K562 (cell line): ENCODE results near the gene SND1. TPM values are rescaled to one million over a fixed set of nuclear protein-coding genes. Genes with fewer than 3 reads are reported as not detected.

ENCODE experiments used
- ATAC-seq: fragments of 200-7000 bp; cut with Tn5 transposase; 3 replicates; pipeline ENCODE4 v1.9.1; 2020; ENCODE audit warnings: moderate library complexity
- BruUV-seq: library from RNA; stranded (reverse); fragments of 400-500 nt; replicated peaks from 2 replicates; lab custom pipeline; 2021; lab: Mats Ljungman, UMichigan
- CTCF ChIA-PET: fragments of 300-600 bp; formaldehyde crosslinking; extraction: SDS; loops from one replicate; lab custom pipeline; 2021; ENCODE audit warnings: low intra/inter-chr PET ratio; lab: Yijun Ruan, JAX
- POLR2A ChIA-PET: fragments of 300-600, 350-650 bp; sonication (Branson Sonifier 250); formaldehyde crosslinking; extraction: SDS; loops from one replicate; lab custom pipeline; 2021; ENCODE audit warnings: antibody characterized with exemption, inconsistent platforms; lab: Yijun Ruan, JAX
- DNase-seq, 4 experiments: peaks; one replicate each; pipeline versions ENCODE4 v3.0.0 to v3.0.0-alpha.2; 2011 to 2018; ENCODE audit warnings: low spot score in 3 of 4, mixed read lengths in 3 of 4; ENCODE audit errors: extremely low read depth in 1 of 4
- FAIRE-seq: peaks from 2 replicates; lab custom pipeline; 2011; peaks lifted over from hg19 to GRCh38; lab: Jason Lieb, UNC
- H2AFZ ChIP-seq: 2 replicates; pipeline ENCODE4 v1.6.0; 2011; ENCODE audit warnings: low read depth, low read length, control low read depth, inconsistent platforms
- H3K27ac ChIP-seq: fragments of 200-600 bp; 3 replicates; pipeline ENCODE4 v1.8.0; 2011; ENCODE audit warnings: low read depth, mild to moderate bottlenecking, control low read depth, inconsistent platforms, low read length, moderate library complexity, mixed read lengths; ENCODE audit errors: extremely low read depth
- H3K27me3 ChIP-seq, 2 experiments: fragments of 300-600 bp in 1 of 2; 2 replicates in 1 of 2; 3 replicates in 1 of 2; pipeline versions ENCODE4 v1.6.0 to v1.8.0; 2011; ENCODE audit warnings: inconsistent platforms in 2 of 2, low read length in 2 of 2, mild to moderate bottlenecking in 1 of 2, mixed read lengths in 1 of 2, moderate library complexity in 1 of 2; ENCODE audit not compliant: control insufficient read depth in 2 of 2, insufficient read depth in 2 of 2
- H3K36me3 ChIP-seq: fragments of 300-600 bp; 3 replicates; pipeline ENCODE4 v1.8.0; 2011; ENCODE audit warnings: mild to moderate bottlenecking, low read length, inconsistent platforms; ENCODE audit not compliant: control insufficient read depth, insufficient read depth
- H3K4me1 ChIP-seq, 2 experiments: fragments of 200-600 bp in 1 of 2; replicated peaks in 1 of 2; 2 replicates in 1 of 2; 3 replicates in 1 of 2; pipeline versions ENCODE4 v1.5.1 to v1.8.0; 2011; ENCODE audit warnings: inconsistent platforms in 2 of 2, low read length in 2 of 2, mild to moderate bottlenecking in 1 of 2, mixed read lengths in 1 of 2, moderate library complexity in 1 of 2; ENCODE audit not compliant: control insufficient read depth in 2 of 2, insufficient read depth in 2 of 2
- H3K4me2 ChIP-seq: 2 replicates; pipeline ENCODE4 v1.6.1; 2011; ENCODE audit warnings: low read length, control low read depth, inconsistent platforms, mixed read lengths; ENCODE audit not compliant: insufficient read depth
- H3K4me3 ChIP-seq: fragments of 200-600 bp; sonication (generic), shearing (Covaris generic); 2 replicates; pipeline ENCODE4 v1.5.1; 2016; ENCODE audit warnings: control low read depth, inconsistent platforms
- H3K79me2 ChIP-seq: fragments of 200-600 bp; 3 replicates; pipeline ENCODE4 v1.8.0; 2011; ENCODE audit warnings: low read length, inconsistent platforms; ENCODE audit not compliant: control insufficient read depth, insufficient read depth
- H3K9ac ChIP-seq, 2 experiments: 2 replicates each; pipeline versions ENCODE4 v1.6.0 to v1.6.1; 2011; ENCODE audit warnings: low read depth in 2 of 2, low read length in 2 of 2, control low read depth in 1 of 2, inconsistent platforms in 1 of 2, mild to moderate bottlenecking in 1 of 2, mixed read lengths in 1 of 2; ENCODE audit not compliant: insufficient read depth in 1 of 2
- H3K9me1 ChIP-seq: one replicate; pipeline ENCODE4 v1.6.0; 2011; ENCODE audit warnings: inconsistent platforms, mild to moderate bottlenecking, low read length, moderate library complexity; ENCODE audit not compliant: control insufficient read depth, insufficient read depth
- H3K9me3 ChIP-seq: replicated peaks from 2 replicates; pipeline ENCODE4 v1.5.1; 2011; ENCODE audit warnings: low read depth, low read length, inconsistent platforms; ENCODE audit not compliant: control insufficient read depth, insufficient read depth
- H4K20me1 ChIP-seq: replicated peaks from 2 replicates; pipeline ENCODE4 v1.6.1; 2011; ENCODE audit warnings: low read length, inconsistent platforms, mixed read lengths; ENCODE audit not compliant: control insufficient read depth, insufficient read depth
- ADNP ChIP-seq: fragments of 200-800 bp; sonication (Bioruptor generic); IDR thresholded peaks from 2 replicates; pipeline ENCODE4 v1.6.1; 2016; ENCODE audit warnings: missing genetic modification characterization, missing compliant biosample characterization
- CBX8 ChIP-seq: fragments of 200-600 bp; sonication (generic); IDR thresholded peaks from 2 replicates; pipeline ENCODE4 v1.6.1; 2012; ENCODE audit warnings: borderline replicate concordance, mixed run types, low read depth, mild to moderate bottlenecking, moderate library complexity, mixed read lengths, low read length, control low read depth, inconsistent platforms; ENCODE audit not compliant: poor library complexity, severe bottlenecking; ENCODE audit errors: extremely low read depth
- DPF2 ChIP-seq: fragments of 450-650 bp; IDR thresholded peaks from 2 replicates; pipeline ENCODE4 v1.6.1; 2016
- EGR1 ChIP-seq: fragments of 450-650 bp; conservative IDR thresholded peaks from 2 replicates; pipeline ENCODE4 v1.6.1; 2017; ENCODE audit warnings: mild to moderate bottlenecking
- ETV5 ChIP-seq: sonication (generic); formaldehyde crosslinking; IDR thresholded peaks from 2 replicates; pipeline ENCODE4 v1.4.0; 2020; ENCODE audit warnings: low read depth, mild to moderate bottlenecking, missing genetic modification reagents
- FOSL1 ChIP-seq: fragments of 200-800 bp; sonication (Bioruptor generic); conservative IDR thresholded peaks from 2 replicates; pipeline ENCODE4 v1.6.1; 2016; ENCODE audit warnings: missing genetic modification characterization, missing compliant biosample characterization
- HMGN3 ChIP-seq: IDR thresholded peaks from 2 replicates; pipeline ENCODE4 v1.6.1; 2011; ENCODE audit warnings: borderline replicate concordance, low read depth, mild to moderate bottlenecking, mixed read lengths, low read length; ENCODE audit not compliant: insufficient read length; ENCODE audit errors: extremely low read depth
- JUND ChIP-seq, 2 experiments: IDR thresholded peaks; 2 replicates in 1 of 2; 3 replicates in 1 of 2; pipeline ENCODE4 v1.6.1; 2011; ENCODE audit warnings: borderline replicate concordance in 2 of 2, low read depth in 2 of 2, low read length in 2 of 2, improper control_type of control experiment in 1 of 2, missing biosample characterization in 1 of 2, missing genetic modification characterization in 1 of 2, missing genetic modification reagents in 1 of 2
- KDM1A ChIP-seq, 2 experiments: fragments of 450-650 bp; IDR thresholded peaks; 2 replicates each; pipeline ENCODE4 v1.6.1; 2016; ENCODE audit warnings: mild to moderate bottlenecking in 2 of 2
- NCOA1 ChIP-seq: fragments of 450-650 bp; IDR thresholded peaks from 2 replicates; pipeline ENCODE4 v1.6.1; 2016; ENCODE audit warnings: low read depth
- RFX1 ChIP-seq: fragments of 450-650 bp; IDR thresholded peaks from 2 replicates; pipeline ENCODE4 v1.6.1; 2016; ENCODE audit warnings: mild to moderate bottlenecking, moderate library complexity
- SMARCA4 ChIP-seq: fragments of 450-650 bp; IDR thresholded peaks from 2 replicates; pipeline ENCODE4 v1.6.1; 2016
- SMARCE1 ChIP-seq: fragments of 450-650 bp; IDR thresholded peaks from 2 replicates; pipeline ENCODE4 v1.7.1; 2016; ENCODE audit warnings: mild to moderate bottlenecking
- TBL1XR1 ChIP-seq, 2 experiments: IDR thresholded peaks; 2 replicates each; pipeline ENCODE4 v1.6.1; 2012; ENCODE audit warnings: improper control_type of control experiment in 2 of 2, low read length in 2 of 2, mild to moderate bottlenecking in 1 of 2
- ZNF384 ChIP-seq: IDR thresholded peaks from 2 replicates; pipeline ENCODE4 v1.6.1; 2012; ENCODE audit warnings: low read depth, low read length, improper control_type of control experiment
- WGBS: fragments of 100-300 bp; shearing (Covaris generic); methylation state at CpG from one replicate; pipeline ENCODE4 v1.1.6; 2016; ENCODE audit warnings: low coverage, mixed read lengths; ENCODE audit not compliant: insufficient coverage; ENCODE audit errors: missing lambda C conversion rate; 5-methylcytosine and 5-hydroxymethylcytosine counted together
- in situ Hi-C: fragments of 300-500 bp; cut with MboI; formaldehyde crosslinking; loops from 4 replicates; pipeline ENCODE4 v1.15.0; 2018; ENCODE audit warnings: inconsistent platforms, mixed read lengths
- intact Hi-C: fragments of 100-400 bp; cut with micrococcal nuclease; formaldehyde crosslinking; loops from 2 replicates; pipeline ENCODE4 v1.14.2; 2022
- polyA plus RNA-seq, 8 experiments: library from polyadenylated mRNA; depleted of rRNA in 4 of 8; stranded (reverse) in 5 of 8; unstranded in 3 of 8; fragments of >200 nt; fragmentation: Nextera tagmentation in 2 of 8; fragmentation: Illumina TruSeq in 1 of 8; extraction: Ambion mirVana in 2 of 8; extraction: Trizol in 1 of 8; gene quantifications; 2 replicates each; pipeline versions ENCODE4 v1.2.1 to v1.2.3, GENCODE V29; 2011 to 2014; ENCODE audit warnings: inconsistent platforms in 1 of 8, missing spikeins in 1 of 8
- total RNA-seq, 7 experiments: library from RNA; depleted of rRNA in 6 of 7; stranded (reverse); fragments of >200 nt in 6 of 7; fragmentation: Illumina TruSeq in 2 of 7; extraction: Trizol in 2 of 7; gene quantifications; 2 replicates each; pipeline versions ENCODE4 v1.2.1 to v1.2.3, GENCODE V29; 2011 to 2021; ENCODE audit warnings: low replicate concordance in 1 of 7
- TF ChIP-seq, protein P1 (sequence below): sonication (generic); formaldehyde crosslinking; IDR thresholded peaks from 2 replicates; pipeline ENCODE4 v1.8.1; 2023; ENCODE audit warnings: mild to moderate bottlenecking, missing genetic modification reagents, moderate library complexity
- TF ChIP-seq, protein P2 (sequence below): fragments of 200-800 bp; sonication (Bioruptor generic); IDR thresholded peaks from 2 replicates; pipeline ENCODE4 v1.6.1; 2017; ENCODE audit warnings: missing genetic modification characterization, missing compliant biosample characterization
- TF ChIP-seq, protein P3 (sequence below), 2 experiments: fragments of 450-650 bp in 1 of 2; sonication (generic) in 1 of 2; formaldehyde crosslinking in 1 of 2; IDR thresholded peaks in 1 of 2; conservative IDR thresholded peaks in 1 of 2; 2 replicates each; pipeline versions ENCODE4 v1.6.1 to v1.8.1; 2016 to 2023; ENCODE audit warnings: mild to moderate bottlenecking in 2 of 2, moderate library complexity in 2 of 2, inconsistent platforms in 1 of 2, missing genetic modification reagents in 1 of 2

Gene SND1
- total and polyA plus RNA-seq, 9 of the 15 experiments (the other 6 are each of a cell fraction or from before 2014, with no cell fraction given): 46.5 to 307 (median 191) TPM

DNA sequence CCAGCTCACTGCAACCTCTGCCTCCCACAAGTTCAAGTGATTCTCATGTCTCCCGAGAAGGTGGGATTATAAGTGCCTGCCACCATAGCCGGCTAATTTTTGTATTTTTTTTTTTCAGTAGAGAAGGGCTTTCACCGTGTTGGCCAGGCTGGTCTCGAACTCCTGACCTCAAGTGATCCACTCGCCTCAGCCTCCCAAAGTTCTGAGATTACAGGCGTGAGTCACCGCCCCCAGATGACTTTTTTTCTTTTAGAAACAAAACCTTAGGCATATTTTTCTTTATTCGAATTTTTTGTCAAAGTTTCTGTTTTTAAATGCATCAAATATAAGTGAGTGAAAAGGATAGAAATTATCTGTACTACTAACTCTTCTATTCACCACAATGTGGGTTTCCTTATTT, 266.1 kb downstream of the SND1 start:
- ChIA-PET POLR2A (interaction anchor here (1.3 to 2.9 kb wide), 2 partner anchors 11 to 21 kb away, joined by 3 to 10 read pairs; no protein-coding TSS in a partner anchor), CTCF (interaction anchor here (0.6 kb wide), 1 partner anchor 8 kb away, joined by 3 read pairs; no protein-coding TSS in a partner anchor)
- Histone ChIP-seq H3K4me3 (no peak overlapping the region), H3K4me1 (no peaks in the 10 kb centered on the region; a peak in 2 of 5 replicates), H3K9me1 (no peaks in the 10 kb centered on the region), H3K4me2 (no peak overlapping the region), H3K27me3 (no peaks in the 10 kb centered on the region), H2AFZ (no peak overlapping the region), H4K20me1 (peaks cover 4% of the 10 kb centered on the region; the same call in 1 of the 2 replicates), H3K9me3 (no peaks in the 10 kb centered on the region), H3K9ac (no peak overlapping the region), H3K79me2 (peaks cover 20% of the 10 kb centered on the region; the same call in 2 of the 3 replicates), H3K36me3 (peaks cover 18% of the 10 kb centered on the region; the same call in 2 of the 3 replicates), H3K27ac (no peak overlapping the region)
- ATAC-seq (no peak; the same call in 2 of the 3 replicates), DNase-seq (peak in 1 of 4 experiments; percentile 28), FAIRE-seq (peak; percentile 6)
- 33% methylated on average over 8 of the region's 8 CpGs for WGBS
- BruUV-seq: no TSS peak
- intact Hi-C loops (no loop called here), in situ Hi-C loops (no loop called here)
- TF ChIP-seq CBX8 (no peak), JUND (IDR thresholded peaks at IDR 0.05; ENCODE audit: borderline replicate concordance, low read depth, low read length) (peak; percentile 37; the same call in 1 of the 2 replicates), JUND (tag; IDR thresholded peaks at IDR 0.05; ENCODE audit: borderline replicate concordance, low read depth, low read length) (no peak), HMGN3 (no peak), SMARCE1 (peak; percentile 35; the same call in 1 of the 2 replicates), ADNP (tag) (peak; percentile 62; the same call in 1 of the 2 replicates), NCOA1 (0 out of 2 replicates have a peak, but pooled peaks have one; percentile 23), EGR1 (peak; percentile 50), RFX1 (no peak), FOSL1 (peak; percentile 61), KDM1A (IDR thresholded peaks at IDR 0.05) (0 out of 4 replicates have a peak, but pooled peaks of 1 of the 2 experiments have one; percentile 29), ZNF384 (0 out of 2 replicates have a peak, but pooled peaks have one; percentile 28), SMARCA4 (0 out of 2 replicates have a peak, but pooled peaks have one; percentile 34), TBL1XR1 (IDR thresholded peaks at IDR 0.05; ENCODE audit: low read length in 2 of 2) (no peak), DPF2 (peak; percentile 59), ETV5 (CRISPR knock-in tag) (no peak)
- TF ChIP-seq, protein P1, sequence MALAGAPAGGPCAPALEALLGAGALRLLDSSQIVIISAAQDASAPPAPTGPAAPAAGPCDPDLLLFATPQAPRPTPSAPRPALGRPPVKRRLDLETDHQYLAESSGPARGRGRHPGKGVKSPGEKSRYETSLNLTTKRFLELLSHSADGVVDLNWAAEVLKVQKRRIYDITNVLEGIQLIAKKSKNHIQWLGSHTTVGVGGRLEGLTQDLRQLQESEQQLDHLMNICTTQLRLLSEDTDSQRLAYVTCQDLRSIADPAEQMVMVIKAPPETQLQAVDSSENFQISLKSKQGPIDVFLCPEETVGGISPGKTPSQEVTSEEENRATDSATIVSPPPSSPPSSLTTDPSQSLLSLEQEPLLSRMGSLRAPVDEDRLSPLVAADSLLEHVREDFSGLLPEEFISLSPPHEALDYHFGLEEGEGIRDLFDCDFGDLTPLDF (CRISPR knock-in tag): no peak
- TF ChIP-seq, protein P2, sequence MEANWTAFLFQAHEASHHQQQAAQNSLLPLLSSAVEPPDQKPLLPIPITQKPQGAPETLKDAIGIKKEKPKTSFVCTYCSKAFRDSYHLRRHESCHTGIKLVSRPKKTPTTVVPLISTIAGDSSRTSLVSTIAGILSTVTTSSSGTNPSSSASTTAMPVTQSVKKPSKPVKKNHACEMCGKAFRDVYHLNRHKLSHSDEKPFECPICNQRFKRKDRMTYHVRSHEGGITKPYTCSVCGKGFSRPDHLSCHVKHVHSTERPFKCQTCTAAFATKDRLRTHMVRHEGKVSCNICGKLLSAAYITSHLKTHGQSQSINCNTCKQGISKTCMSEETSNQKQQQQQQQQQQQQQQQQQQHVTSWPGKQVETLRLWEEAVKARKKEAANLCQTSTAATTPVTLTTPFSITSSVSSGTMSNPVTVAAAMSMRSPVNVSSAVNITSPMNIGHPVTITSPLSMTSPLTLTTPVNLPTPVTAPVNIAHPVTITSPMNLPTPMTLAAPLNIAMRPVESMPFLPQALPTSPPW (CRISPR knock-in tag): 0 out of 2 replicates have a peak, but pooled peaks have one; percentile 9
- TF ChIP-seq, protein P3, sequence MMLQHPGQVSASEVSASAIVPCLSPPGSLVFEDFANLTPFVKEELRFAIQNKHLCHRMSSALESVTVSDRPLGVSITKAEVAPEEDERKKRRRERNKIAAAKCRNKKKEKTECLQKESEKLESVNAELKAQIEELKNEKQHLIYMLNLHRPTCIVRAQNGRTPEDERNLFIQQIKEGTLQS (IDR thresholded peaks at IDR 0.05): peak; percentile 65
- TF ChIP-seq, protein P3 (CRISPR knock-in tag; conservative IDR thresholded peaks at IDR 0.05): no peak
